NCI-H2107 treated with DMSO at 0.1 percent for 48 hours (cell line): ENCODE results near the gene UXS1.

Source experiments
- DNase-seq: peaks from one replicate; lab custom pipeline; 2025; ENCODE audit not compliant: unreplicated experiment; lab: John Stamatoyannopoulos, UW

Gene UXS1

GRCh38 chr2:106189764-106190468 lies 4.2 kb downstream of the UXS1 start:
- no peak for DNase-seq

GRCh38 chr2:106189325-106189724 lies 4.8 kb downstream of the UXS1 start:
- DNase-seq, result no peak

- no peak for DNase-seq
Observed at GRCh38 chr2:106187273-106187891, 6.7 kb downstream of the UXS1 start.

- no peak for DNase-seq
Observed at GRCh38 chr2:106185475-106186184, 8.5 kb downstream of the UXS1 start.

GRCh38 chr2:106184857-106185256 lies 9.2 kb downstream of the UXS1 start:
- no peak for DNase-seq

- DNase-seq, result no peak
Observed at GRCh38 chr2:106184394-106184793, 9.7 kb downstream of the UXS1 start.

- no peak for DNase-seq
Observed at GRCh38 chr2:106183101-106183696, 10.9 kb downstream of the UXS1 start.

GRCh38 chr2:106181064-106181463 lies 13.0 kb downstream of the UXS1 start:
- DNase-seq, result no peak

GRCh38 chr2:106180602-106181001 lies 13.5 kb downstream of the UXS1 start:
- DNase-seq, result no peak

GRCh38 chr2:106178716-106179115 lies 15.4 kb downstream of the UXS1 start:
- no peak for DNase-seq

- DNase-seq, result no peak
Observed at GRCh38 chr2:106177581-106177980, 16.5 kb downstream of the UXS1 start.

- DNase-seq, result no peak
Observed at GRCh38 chr2:106176446-106177099, 17.5 kb downstream of the UXS1 start.

- no peak for DNase-seq
Observed at GRCh38 chr2:106175086-106175850, 18.8 kb downstream of the UXS1 start.

- DNase-seq, result no peak
Observed at GRCh38 chr2:106174056-106174455, 20.0 kb downstream of the UXS1 start.

- DNase-seq, result no peak
Observed at GRCh38 chr2:106172649-106173048, 21.5 kb downstream of the UXS1 start.

- DNase-seq, result no peak
Observed at GRCh38 chr2:106168657-106169056, 25.4 kb downstream of the UXS1 start.

- DNase-seq, result no peak
Observed at GRCh38 chr2:106167067-106167466, 27.0 kb downstream of the UXS1 start.

GRCh38 chr2:106165561-106165960 lies 28.5 kb downstream of the UXS1 start:
- DNase-seq, result no peak

- DNase-seq, result no peak
Observed at GRCh38 chr2:106165029-106165428, 29.1 kb downstream of the UXS1 start.

GRCh38 chr2:106163948-106164545 lies 30.1 kb downstream of the UXS1 start:
- DNase-seq, result no peak
